ENCODE results near the gene FAM13A.

The FAM13A gene

GRCh38 chr4:88802585-88803286 is 254.2 kb downstream of the FAM13A start:
- H3K27me3 ChIP-seq (ENCODE audit: control insufficient read depth, insufficient read depth, low read length), result no peaks in the 10 kb centered on the region
- no peak for DNase-seq (ENCODE audit: low read depth, low spot score)
- no peak overlapping the region for H3K4me3 ChIP-seq (ENCODE audit: low read length)
- H3K27ac ChIP-seq (ENCODE audit: low read length), result no peak overlapping the region
- no CpG with 5 or more reads among the region's 8 CpGs for WGBS (ENCODE audit: insufficient coverage, insufficient read length)
- H3K36me3 ChIP-seq (ENCODE audit: control insufficient read depth, insufficient read depth, low read length), result no peaks in the 10 kb centered on the region
- H3K9me3 ChIP-seq (ENCODE audit: control insufficient read depth, insufficient read depth, low read length), result no peaks in the 10 kb centered on the region
- H3K4me1 ChIP-seq (ENCODE audit: control insufficient read depth, insufficient read depth, low read length), result no peaks in the 10 kb centered on the region

GRCh38 chr4:88802138-88802537 is 254.8 kb downstream of the FAM13A start:
- no peaks in the 10 kb centered on the region for H3K4me1 ChIP-seq (ENCODE audit: control insufficient read depth, insufficient read depth, low read length)
- no peak for DNase-seq (ENCODE audit: low read depth, low spot score)
- no CpG with 5 or more reads among the region's 1 CpG for WGBS (ENCODE audit: insufficient coverage, insufficient read length)
- H3K36me3 ChIP-seq (ENCODE audit: control insufficient read depth, insufficient read depth, low read length), result no peaks in the 10 kb centered on the region
- H3K4me3 ChIP-seq (ENCODE audit: low read length), result no peak overlapping the region
- H3K9me3 ChIP-seq (ENCODE audit: control insufficient read depth, insufficient read depth, low read length), result no peaks in the 10 kb centered on the region
- no peak overlapping the region for H3K27ac ChIP-seq (ENCODE audit: low read length)
- H3K27me3 ChIP-seq (ENCODE audit: control insufficient read depth, insufficient read depth, low read length), result no peaks in the 10 kb centered on the region

GRCh38 chr4:88799900-88800299 is 257.1 kb downstream of the FAM13A start:
- Histone ChIP-seq H3K36me3 (ENCODE audit: control insufficient read depth, insufficient read depth, low read length) (no peaks in the 10 kb centered on the region), H3K9me3 (ENCODE audit: control insufficient read depth, insufficient read depth, low read length) (no peaks in the 10 kb centered on the region), H3K27me3 (ENCODE audit: control insufficient read depth, insufficient read depth, low read length) (no peaks in the 10 kb centered on the region), H3K4me1 (ENCODE audit: control insufficient read depth, insufficient read depth, low read length) (no peaks in the 10 kb centered on the region), H3K27ac (ENCODE audit: low read length) (no peak overlapping the region), H3K4me3 (ENCODE audit: low read length) (no peak overlapping the region)
- no CpG with 5 or more reads among the region's 1 CpG for WGBS (ENCODE audit: insufficient coverage, insufficient read length)
- no peak for DNase-seq (ENCODE audit: low read depth, low spot score)

GRCh38 chr4:88797725-88798124 is 259.3 kb downstream of the FAM13A start:
- Histone ChIP-seq H3K4me1 (ENCODE audit: control insufficient read depth, insufficient read depth, low read length) (no peaks in the 10 kb centered on the region), H3K9me3 (ENCODE audit: control insufficient read depth, insufficient read depth, low read length) (no peaks in the 10 kb centered on the region), H3K27me3 (ENCODE audit: control insufficient read depth, insufficient read depth, low read length) (no peaks in the 10 kb centered on the region), H3K36me3 (ENCODE audit: control insufficient read depth, insufficient read depth, low read length) (no peaks in the 10 kb centered on the region), H3K27ac (ENCODE audit: low read length) (no peak overlapping the region), H3K4me3 (ENCODE audit: low read length) (no peak overlapping the region)
- no peak for DNase-seq (ENCODE audit: low read depth, low spot score)

- no peaks in the 10 kb centered on the region for H3K36me3 ChIP-seq (ENCODE audit: control insufficient read depth, insufficient read depth, low read length)
- H3K4me1 ChIP-seq (ENCODE audit: control insufficient read depth, insufficient read depth, low read length), result no peaks in the 10 kb centered on the region
- H3K9me3 ChIP-seq (ENCODE audit: control insufficient read depth, insufficient read depth, low read length), result no peaks in the 10 kb centered on the region
- no peak overlapping the region for H3K4me3 ChIP-seq (ENCODE audit: low read length)
- no CpG with 5 or more reads among the region's 1 CpG for WGBS (ENCODE audit: insufficient coverage, insufficient read length)
- no peak for DNase-seq (ENCODE audit: low read depth, low spot score)
- no peak overlapping the region for H3K27ac ChIP-seq (ENCODE audit: low read length)
- no peaks in the 10 kb centered on the region for H3K27me3 ChIP-seq (ENCODE audit: control insufficient read depth, insufficient read depth, low read length)
These were observed 260.4 kb downstream of the FAM13A start for GRCh38 chr4:88796545-88796944.

GRCh38 chr4:88794952-88795351 is 262.0 kb downstream of the FAM13A start:
- H3K4me1 ChIP-seq (ENCODE audit: control insufficient read depth, insufficient read depth, low read length), result no peaks in the 10 kb centered on the region
- no peaks in the 10 kb centered on the region for H3K36me3 ChIP-seq (ENCODE audit: control insufficient read depth, insufficient read depth, low read length)
- no peak for DNase-seq (ENCODE audit: low read depth, low spot score)

DNA sequence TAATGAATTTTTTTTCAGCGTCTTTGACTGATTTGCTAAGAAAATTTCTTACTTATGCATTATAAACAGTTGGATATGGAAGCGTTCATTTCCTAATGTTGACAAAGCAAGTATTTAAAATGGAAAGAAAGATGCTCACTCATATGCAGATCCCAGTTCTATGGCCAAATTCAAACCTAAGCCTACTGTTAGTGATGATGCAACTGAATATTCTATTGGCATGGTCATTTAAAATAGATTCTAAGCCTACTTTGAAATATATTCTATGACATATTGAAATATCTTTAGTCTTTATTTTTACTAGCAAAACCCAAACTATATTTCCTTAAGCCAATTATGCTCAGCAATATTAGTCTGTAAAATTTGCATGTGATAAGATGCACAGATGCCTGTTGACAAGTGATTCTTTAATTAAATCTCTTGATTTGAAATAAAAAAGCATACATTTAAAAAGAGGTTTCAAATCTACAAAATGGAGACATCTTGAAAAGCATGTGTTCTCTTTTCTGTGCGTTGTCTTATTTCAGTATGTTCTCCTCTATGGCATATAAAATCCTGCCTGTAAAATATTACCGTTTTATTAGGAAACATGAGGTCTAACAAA is 262.8 kb downstream of the FAM13A start:
- H3K4me3 ChIP-seq (ENCODE audit: low read length), result no peak overlapping the region
- DNase-seq (ENCODE audit: low read depth, low spot score), result no peak
- no peaks in the 10 kb centered on the region for H3K4me1 ChIP-seq (ENCODE audit: control insufficient read depth, insufficient read depth, low read length)
- no peak overlapping the region for H3K27ac ChIP-seq (ENCODE audit: low read length)
- no peaks in the 10 kb centered on the region for H3K9me3 ChIP-seq (ENCODE audit: control insufficient read depth, insufficient read depth, low read length)
- no peaks in the 10 kb centered on the region for H3K36me3 ChIP-seq (ENCODE audit: control insufficient read depth, insufficient read depth, low read length)
- H3K27me3 ChIP-seq (ENCODE audit: control insufficient read depth, insufficient read depth, low read length), result no peaks in the 10 kb centered on the region
- WGBS (ENCODE audit: insufficient coverage, insufficient read length), result no CpG with 5 or more reads among the region's 4 CpGs

More at GRCh38 chr4:88794952-88795351, 262.0 kb downstream of the FAM13A start:
- no peaks in the 10 kb centered on the region for H3K9me3 ChIP-seq (ENCODE audit: control insufficient read depth, insufficient read depth, low read length)
- no peak overlapping the region for H3K4me3 ChIP-seq (ENCODE audit: low read length)
- no peak overlapping the region for H3K27ac ChIP-seq (ENCODE audit: low read length)
- H3K27me3 ChIP-seq (ENCODE audit: control insufficient read depth, insufficient read depth, low read length), result no peaks in the 10 kb centered on the region

GRCh38 chr4:88793475-88793874 is 263.5 kb downstream of the FAM13A start:
- Histone ChIP-seq H3K36me3 (ENCODE audit: control insufficient read depth, insufficient read depth, low read length) (no peaks in the 10 kb centered on the region), H3K4me3 (ENCODE audit: low read length) (no peak overlapping the region), H3K9me3 (ENCODE audit: control insufficient read depth, insufficient read depth, low read length) (no peaks in the 10 kb centered on the region), H3K27ac (ENCODE audit: low read length) (no peak overlapping the region), H3K4me1 (ENCODE audit: control insufficient read depth, insufficient read depth, low read length) (no peaks in the 10 kb centered on the region), H3K27me3 (ENCODE audit: control insufficient read depth, insufficient read depth, low read length) (no peaks in the 10 kb centered on the region)
- WGBS (ENCODE audit: insufficient coverage, insufficient read length), result no CpG with 5 or more reads among the region's 1 CpG
- DNase-seq (ENCODE audit: low read depth, low spot score), result no peak

- H3K27ac ChIP-seq (ENCODE audit: low read length), result no peak overlapping the region
- H3K9me3 ChIP-seq (ENCODE audit: control insufficient read depth, insufficient read depth, low read length), result no peaks in the 10 kb centered on the region
- no peak for DNase-seq (ENCODE audit: low read depth, low spot score)
- no peak overlapping the region for H3K4me3 ChIP-seq (ENCODE audit: low read length)
- no peaks in the 10 kb centered on the region for H3K36me3 ChIP-seq (ENCODE audit: control insufficient read depth, insufficient read depth, low read length)
- WGBS (ENCODE audit: insufficient coverage, insufficient read length), result no CpG with 5 or more reads among the region's 1 CpG
- H3K27me3 ChIP-seq (ENCODE audit: control insufficient read depth, insufficient read depth, low read length), result no peaks in the 10 kb centered on the region
- no peaks in the 10 kb centered on the region for H3K4me1 ChIP-seq (ENCODE audit: control insufficient read depth, insufficient read depth, low read length)
These were observed 264.2 kb downstream of the FAM13A start for GRCh38 chr4:88792821-88793220.

DNA sequence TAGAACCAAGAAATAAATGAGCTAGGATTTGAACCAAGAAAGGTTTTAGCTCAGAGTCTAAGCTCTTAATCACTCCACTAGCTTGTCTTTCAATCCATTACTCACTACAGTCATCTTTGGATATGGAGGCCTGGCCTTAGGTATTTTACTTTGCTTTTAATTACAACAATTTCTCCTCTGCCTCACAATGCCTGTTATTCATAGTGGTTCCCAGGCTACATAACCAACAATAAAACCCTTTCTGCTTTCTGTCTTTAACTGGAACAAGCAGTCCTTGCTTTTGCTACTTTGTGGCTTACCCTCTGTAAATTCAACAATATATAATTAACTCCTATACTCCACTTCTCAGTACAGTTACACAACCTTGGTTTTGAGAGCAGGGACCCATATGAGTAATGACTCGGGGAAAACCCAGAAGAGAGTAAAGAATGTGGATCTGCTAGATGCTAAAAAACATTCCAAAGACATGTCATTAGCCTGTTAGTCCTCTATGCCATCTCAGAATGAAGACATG is 264.7 kb downstream of the FAM13A start:
- Histone ChIP-seq H3K36me3 (ENCODE audit: control insufficient read depth, insufficient read depth, low read length) (no peaks in the 10 kb centered on the region), H3K27me3 (ENCODE audit: control insufficient read depth, insufficient read depth, low read length) (no peaks in the 10 kb centered on the region), H3K4me1 (ENCODE audit: control insufficient read depth, insufficient read depth, low read length) (no peaks in the 10 kb centered on the region), H3K4me3 (ENCODE audit: low read length) (no peak overlapping the region), H3K27ac (ENCODE audit: low read length) (no peak overlapping the region), H3K9me3 (ENCODE audit: control insufficient read depth, insufficient read depth, low read length) (no peaks in the 10 kb centered on the region)
- DNase-seq (ENCODE audit: low read depth, low spot score), result no peak
- no CpG with 5 or more reads among the region's 1 CpG for WGBS (ENCODE audit: insufficient coverage, insufficient read length)

DNA sequence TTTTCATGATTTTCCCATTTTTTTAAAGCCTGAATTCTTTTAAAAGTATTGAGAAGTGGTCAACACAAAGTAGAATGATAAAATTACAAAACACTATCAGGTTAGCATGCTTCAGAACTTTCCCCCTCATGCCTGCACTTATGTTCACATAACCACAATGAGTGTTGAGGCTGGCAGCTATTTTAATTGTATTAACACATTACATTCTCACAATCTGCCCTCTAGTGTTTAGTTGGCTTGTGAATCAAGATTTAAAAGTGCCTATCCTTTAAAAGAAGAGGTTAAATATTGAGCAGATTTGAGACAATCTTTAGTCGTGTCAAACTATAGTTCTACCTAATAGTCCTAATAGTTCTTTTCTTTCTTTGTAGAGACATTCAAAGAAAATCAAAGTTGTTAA is 265.7 kb downstream of the FAM13A start:
- no peaks in the 10 kb centered on the region for H3K4me1 ChIP-seq (ENCODE audit: control insufficient read depth, insufficient read depth, low read length)
- no peaks in the 10 kb centered on the region for H3K36me3 ChIP-seq (ENCODE audit: control insufficient read depth, insufficient read depth, low read length)
- H3K27ac ChIP-seq (ENCODE audit: low read length), result no peak overlapping the region
- H3K4me3 ChIP-seq (ENCODE audit: low read length), result no peak overlapping the region
- no peaks in the 10 kb centered on the region for H3K9me3 ChIP-seq (ENCODE audit: control insufficient read depth, insufficient read depth, low read length)
- DNase-seq (ENCODE audit: low read depth, low spot score), result no peak
- H3K27me3 ChIP-seq (ENCODE audit: control insufficient read depth, insufficient read depth, low read length), result no peaks in the 10 kb centered on the region
- no CpG with 5 or more reads among the region's 1 CpG for WGBS (ENCODE audit: insufficient coverage, insufficient read length)
